HG03565 (cell line): ENCODE measurements around the gene MORN1.

Experiments used
- ATAC-seq: cut with Tn5 transposase; IDR thresholded peaks from one replicate; pipeline ENCODE4 v1.9.1; 2021; ENCODE audit warnings: mild to moderate bottlenecking, moderate library complexity; ENCODE audit not compliant: unreplicated experiment

Gene MORN1

DNA sequence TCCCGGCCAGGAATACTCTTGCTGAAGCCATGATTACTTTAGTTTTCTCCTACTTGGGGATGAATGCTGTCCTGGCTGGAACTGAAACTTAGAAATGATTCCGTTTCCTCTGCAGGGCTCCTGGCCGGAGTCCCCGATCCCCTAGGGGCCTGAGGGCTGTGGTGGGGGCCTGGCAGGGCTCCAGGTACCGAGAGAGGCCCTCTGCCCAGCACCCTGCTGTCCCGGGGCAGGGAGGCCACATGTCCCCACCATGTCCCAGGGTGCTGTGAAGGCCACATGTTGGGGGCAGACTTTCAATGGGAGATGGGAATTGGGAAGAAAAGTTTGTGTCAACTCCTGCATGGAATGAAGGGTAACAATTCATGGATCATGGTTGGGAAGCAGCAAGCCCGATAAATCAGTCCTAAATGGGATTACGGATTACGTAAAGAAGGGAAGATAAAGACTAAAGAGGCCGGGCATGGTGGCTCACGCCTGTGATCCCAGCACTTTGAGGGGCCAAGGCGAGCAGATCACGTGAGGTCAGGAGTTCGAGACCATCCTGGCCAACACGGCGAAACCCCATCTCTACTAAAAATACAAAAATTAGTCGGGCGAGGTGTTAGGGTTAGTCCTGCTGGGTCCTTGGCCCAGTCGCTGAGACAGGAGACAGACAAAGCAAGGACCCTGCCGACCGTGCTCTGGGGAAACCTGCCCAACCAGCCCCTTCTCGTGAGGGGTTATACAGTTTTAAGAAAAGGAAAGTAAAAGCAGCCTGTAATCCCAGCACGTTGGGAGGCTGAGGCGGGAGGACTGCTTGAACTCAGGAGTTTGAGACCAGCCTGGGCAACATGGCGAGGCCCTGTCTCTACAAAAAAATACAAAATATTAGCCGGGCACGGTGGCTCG is 37.6 kb downstream of the MORN1 start:
- ATAC-seq: no peak

DNA sequence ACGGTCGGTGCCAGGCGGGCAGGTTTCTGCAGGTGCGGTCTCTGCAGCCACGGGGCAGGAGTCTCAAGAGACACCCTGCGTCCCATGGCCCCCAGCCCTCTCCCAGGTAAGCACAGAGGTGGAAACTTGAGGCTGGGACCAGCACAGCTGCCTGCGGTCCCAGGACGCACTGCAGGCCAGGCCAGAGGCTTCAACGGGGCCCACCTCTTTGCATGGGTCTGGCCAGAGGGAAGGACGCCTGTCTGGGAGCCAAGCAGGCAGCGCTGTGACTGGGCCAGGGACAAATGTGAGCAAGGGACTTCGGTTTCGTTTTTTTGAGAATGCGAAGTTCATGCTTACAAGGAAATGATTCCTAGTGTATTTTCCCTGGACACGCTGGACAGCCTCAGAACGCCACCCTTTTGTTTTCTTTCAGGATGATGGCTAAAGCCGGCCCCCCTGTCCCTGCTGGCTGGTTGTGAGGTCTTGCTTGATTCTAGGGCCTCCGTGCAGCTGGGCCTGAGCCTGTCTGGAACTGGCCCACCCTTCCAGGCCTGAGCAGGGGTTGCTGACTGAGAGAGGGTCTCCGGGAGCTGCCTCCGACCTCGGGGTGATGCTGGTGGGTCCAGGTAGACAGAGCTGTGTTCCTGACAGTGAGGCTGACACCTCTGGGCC is 38.3 kb downstream of the MORN1 start:
- no peak for ATAC-seq

DNA sequence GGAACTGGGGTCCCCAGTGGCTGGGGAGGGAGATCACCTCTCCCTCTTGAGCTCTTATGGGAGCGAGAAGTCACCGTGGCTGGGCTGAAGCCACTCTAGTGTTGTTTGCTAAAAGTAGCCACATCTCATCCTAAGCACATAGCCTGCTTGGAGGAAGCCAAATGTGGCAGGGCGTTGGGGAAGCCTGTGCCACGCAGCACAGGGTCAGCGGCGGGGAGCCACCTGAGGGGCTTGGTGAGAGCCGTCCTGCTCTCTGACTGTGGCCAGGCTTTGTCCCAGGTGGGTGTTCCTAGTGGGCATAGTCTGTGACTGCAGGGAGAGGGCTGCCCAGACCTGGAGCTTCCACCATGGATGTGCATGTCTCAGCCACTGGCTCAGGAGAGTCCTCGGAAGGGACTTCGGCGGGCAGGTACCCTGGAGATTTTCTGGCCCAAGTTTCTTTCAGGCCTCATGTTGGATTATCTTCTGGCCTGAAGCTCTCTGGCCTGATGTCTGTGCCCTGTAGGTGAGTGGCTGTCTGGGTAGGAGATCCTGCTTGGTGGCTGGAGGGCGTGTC is 38.9 kb downstream of the MORN1 start:
- ATAC-seq: no peak

DNA sequence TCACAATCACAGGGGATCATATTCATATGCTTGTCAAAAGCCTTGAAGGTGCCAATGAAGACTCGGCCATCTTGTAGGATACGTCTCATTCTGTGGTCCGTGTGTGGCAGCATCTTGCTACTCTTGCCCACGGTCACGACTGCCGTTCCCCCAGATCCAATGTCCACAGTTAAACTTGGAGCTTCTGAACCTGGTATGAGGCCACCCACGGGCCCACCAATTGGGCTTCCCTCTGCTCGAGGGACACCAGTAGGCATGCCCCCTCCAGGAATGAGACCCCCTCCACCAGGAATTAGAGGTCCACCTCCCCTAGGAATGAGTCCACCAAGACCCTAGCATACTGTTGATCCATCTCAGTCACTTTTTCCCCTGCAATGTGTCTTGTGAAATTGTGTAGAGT is 39.6 kb downstream of the MORN1 start:
- no peak for ATAC-seq

DNA sequence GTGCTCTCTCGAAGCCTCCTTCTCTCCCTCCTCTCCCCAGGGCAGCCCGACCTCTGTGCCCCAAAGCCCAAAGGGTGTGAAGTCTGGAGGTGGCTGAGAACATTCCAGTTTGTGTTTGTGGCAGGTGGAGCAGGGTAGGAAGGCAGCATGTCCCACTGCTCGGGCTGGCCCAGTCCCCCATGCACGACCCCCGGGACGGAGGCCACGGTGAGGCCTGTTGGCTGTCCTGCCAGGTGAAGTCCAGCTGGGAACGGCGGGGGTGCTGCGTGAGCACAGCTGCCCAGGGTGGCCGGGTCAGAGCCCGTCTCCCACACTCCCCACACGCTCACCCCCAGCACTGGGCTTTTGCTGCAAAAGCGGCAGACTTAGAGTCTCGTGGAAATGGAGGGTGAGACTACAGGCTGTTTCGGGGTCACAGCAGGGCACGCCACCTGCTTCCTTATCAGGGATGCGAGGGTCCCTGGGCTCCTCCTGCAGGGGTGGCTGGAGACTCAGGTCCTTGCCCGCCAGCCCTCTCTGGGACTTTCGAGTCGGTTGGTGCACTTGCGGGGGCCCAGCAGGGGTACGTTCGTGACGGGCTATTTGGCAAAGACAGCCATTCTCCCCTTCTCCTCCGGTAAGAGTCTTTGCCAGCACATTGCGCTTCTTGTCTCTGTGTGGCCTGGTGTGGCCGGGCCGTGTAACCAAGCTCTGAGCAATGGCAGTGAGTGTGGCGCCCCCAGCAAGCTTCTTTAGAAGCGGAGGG is 40.3 kb downstream of the MORN1 start:
- no peak for ATAC-seq

DNA sequence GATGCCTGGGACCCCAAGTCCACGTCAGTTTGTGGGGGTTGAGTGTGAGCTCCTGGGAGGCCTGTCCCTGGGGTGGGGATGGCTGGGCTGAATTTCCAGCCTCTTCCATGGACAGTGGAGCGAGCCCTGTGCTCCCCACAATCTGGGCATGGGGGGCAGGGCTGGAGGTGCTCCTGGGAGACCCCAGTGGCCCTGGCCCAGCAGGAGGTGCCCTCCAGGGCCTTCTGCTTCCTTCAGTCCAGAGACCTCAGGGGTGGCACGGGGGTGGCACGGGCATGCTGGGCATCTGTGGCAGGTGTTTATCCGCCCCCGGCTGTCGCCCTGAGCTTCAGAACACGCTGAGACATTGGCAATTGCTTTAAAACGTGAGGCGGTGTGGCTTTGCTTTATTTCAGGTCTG is 40.9 kb downstream of the MORN1 start:
- ATAC-seq: no peak

DNA sequence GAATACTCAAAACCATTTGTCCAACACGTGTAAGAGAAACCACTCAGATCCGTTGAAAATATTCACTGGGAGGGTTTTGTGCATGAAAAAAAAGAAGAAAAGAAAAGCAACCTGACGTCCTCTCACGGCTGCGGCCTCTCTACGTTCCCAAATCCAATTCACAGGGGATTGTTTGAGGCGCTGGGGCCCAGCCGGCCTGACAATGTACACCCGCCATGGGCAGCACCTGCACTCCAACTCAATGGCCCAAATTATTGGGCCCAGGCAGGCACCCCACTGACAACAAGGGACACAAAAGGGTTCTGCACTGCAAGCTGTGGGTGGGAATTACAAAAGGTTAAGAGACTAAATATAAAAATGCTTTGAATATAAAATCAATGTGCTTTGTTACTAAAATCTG is 41.5 kb downstream of the MORN1 start:
- no peak for ATAC-seq

DNA sequence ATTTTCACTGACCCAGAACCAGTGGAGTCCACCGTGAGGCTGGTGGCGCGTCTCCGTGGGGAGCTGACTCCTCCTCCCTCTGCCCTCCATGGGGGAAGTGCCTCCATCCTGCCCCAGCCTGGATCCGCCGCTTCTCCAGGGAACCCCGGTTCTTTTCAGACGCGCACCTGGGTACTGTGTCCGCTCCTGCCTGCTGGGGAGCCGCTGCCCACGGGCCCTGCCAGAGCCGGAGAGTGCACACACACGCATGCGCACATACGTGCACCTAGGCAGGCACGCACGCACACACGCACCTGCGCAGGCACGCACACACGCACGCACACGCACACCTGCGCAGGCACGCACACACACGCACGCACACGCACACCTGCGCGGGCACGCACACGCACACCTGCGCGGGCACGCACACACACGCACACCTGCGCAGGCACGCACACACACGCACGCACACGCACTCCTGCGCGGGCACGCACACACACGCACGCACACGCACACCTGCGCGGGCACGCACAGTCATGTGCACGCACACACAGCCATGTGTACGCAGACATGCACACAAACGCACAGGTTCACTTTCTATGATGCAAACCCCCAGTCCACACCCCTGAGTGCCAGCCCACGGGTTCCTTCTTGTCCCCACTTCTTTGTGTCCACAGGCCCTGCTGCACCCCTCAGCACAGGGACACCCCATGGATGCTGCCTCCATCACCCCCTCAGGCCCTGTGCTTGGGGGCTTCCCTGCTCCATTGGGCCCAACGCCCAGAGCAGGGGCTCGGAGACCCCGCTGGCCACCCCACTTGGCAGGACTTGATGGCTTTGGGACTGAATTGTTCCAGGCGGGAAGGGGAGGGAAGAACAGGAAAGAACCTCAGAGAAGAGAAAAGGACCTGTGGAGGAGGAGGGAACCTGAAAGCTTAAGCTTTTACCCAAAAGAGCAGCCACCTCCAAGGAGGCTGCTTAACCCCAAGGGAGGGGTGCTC is 42.7 kb downstream of the MORN1 start:
- ATAC-seq: no peak

DNA sequence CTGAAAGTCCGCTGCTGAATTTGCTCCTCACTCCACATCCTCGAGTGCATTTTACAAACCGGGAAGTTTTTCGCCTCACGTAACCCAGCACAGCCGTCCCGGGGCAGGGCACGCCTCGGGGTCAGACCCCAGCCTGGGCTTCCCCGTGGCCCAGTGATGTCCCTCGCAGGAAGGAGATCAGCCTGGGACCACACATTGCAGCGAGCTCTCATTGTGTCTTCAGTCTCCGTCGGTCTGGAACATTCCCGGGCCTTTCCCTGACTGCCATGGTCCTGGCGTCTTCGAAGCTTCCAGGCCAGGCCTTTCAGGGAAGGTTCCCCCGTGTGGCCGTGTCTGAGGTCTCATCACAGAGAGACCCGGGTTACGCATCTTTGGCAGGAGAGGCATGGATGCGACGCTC is 43.5 kb downstream of the MORN1 start:
- ATAC-seq: no peak

DNA sequence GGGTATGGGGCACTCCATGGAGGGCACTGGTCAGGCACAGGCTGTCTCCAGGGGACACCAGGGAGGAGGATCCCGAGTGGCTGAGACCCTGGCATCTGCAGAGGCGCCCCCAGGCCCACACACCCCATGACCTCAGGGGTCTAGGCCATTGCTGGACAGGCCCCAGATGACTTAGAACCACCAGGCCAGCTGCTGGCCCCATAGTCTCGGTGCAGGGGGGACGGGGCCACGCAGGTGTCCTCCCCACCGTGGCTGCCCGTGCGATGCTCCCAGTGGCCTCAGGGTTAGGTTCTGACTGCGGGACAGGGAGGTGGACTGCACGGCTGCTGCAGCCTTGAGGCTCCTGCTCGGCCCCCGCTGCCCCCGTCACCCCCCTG is 44.0 kb downstream of the MORN1 start:
- ATAC-seq: no peak

DNA sequence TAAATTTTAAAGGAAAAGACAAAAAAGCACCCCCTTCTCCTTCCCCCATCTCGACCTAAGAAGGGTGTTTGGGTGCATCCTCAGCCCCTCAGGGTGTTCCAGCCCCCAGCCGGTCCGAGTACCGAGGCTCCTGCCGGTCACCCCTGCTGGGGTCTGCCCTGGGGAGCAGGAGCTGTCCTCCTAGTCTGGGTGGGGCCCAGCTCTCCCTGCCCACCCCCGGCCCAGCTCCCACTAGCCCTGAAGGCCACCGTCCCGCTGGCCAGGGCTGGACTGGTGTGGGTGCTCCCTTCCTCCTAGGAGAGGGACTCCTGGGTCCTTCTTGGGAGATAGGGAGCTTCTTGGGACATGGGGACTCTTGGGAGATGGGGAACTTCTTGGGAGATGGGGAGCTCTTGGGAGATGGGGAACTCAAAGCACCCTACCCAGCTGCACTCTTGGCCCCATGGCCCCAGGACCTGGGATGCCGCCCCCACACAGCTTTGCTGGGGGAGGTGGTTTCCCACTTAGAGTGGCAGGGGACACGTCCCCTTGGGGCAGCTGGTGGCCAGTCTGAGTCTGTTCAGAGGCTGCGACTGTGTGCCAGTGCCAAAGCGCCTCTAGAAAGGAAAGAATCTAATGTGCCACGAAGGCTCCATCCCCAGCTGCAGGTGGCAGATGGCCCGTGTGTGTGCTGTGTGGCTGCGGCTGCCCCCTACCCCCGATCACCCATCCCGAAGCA is 44.5 kb downstream of the MORN1 start:
- no peak for ATAC-seq

DNA sequence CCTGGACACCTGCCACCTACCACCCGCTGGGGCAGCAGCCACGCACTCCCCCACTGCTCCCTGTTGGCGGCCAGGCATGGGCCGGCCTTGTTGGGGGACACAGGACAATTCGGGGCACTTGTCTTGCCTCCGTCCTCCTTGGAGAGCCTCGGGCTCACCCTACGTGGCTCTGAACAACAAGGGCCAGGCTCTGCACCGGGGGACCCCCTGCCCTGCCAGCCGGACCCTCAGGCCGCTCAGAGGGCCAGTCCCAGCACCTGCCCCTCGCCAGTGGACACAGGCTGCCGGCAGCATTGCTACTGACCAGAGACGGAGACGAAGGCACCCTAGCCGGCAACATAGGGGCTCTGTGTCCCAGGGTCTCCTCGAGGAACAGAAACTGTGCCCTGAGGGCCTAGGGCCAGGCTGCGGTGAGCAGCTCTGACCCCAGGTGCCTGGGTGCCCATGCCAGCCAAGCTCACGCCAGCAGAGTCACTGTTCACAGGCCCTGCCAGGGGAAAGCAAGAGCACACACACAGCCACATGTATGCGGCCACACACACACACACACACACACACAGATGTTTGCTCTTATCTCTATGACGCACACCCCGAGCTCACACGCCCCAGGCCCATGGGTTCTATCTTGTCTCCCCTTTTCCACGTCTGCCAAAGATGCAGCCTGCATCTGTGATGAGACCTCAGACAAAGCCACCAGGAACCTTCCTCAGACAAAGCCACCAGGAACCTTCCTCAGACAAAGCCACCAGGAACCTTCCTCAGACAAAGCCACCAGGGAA is 45.9 kb downstream of the MORN1 start:
- ATAC-seq: no peak

DNA sequence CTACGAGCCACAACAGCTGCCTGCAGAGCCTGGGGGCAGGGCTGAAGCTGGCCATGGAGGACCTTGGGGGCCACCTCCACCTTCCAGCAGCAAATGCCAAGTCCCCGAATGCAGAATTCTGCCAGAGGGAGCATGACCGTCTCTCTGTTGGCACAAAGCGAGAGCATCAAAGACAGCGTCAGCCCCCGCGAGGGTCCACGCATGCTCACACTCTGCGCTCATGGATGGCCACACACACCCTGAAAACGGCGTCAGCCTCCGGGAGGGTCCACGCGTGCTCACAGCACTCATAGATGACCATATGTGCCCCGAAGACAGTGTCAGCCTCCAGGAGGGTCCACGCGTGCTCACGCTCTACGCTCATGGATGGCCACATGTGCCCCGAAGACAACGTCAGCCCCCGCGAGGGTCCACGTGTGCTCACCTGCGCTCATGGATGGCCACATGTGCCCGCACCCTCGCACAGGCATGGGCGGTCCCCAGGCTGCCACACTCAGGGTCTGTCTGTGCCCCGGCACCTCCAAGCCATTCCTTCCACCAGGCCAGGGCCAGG is 46.5 kb downstream of the MORN1 start:
- ATAC-seq: no peak

DNA sequence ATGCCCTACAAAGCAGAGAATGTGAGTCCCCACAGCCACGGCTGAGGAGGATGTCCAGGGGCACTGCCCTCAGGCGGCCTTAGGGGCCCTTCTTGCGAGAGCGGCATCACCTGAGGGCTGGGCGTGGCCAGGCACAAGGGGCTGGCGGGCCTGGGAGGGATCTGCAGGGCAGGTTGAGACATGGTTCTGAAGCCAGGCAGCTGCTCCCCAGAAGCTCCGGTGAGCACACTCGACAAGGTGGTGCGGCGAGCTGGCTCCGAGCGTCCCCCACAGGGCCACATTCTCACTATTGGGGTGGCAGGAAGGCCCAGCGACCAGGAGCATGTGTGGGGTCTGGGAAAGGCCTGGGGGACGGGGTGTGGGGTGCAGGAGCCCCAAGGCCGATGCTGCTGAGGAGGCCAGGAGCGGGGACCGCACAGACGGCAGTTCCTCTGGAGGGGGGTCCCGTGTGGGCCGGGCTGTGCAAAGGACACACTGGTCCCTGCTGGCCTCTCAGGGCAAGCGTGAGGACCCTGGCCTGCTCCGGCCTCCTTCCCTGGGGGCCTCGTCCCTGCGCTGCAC is 47.2 kb downstream of the MORN1 start:
- no peak for ATAC-seq

DNA sequence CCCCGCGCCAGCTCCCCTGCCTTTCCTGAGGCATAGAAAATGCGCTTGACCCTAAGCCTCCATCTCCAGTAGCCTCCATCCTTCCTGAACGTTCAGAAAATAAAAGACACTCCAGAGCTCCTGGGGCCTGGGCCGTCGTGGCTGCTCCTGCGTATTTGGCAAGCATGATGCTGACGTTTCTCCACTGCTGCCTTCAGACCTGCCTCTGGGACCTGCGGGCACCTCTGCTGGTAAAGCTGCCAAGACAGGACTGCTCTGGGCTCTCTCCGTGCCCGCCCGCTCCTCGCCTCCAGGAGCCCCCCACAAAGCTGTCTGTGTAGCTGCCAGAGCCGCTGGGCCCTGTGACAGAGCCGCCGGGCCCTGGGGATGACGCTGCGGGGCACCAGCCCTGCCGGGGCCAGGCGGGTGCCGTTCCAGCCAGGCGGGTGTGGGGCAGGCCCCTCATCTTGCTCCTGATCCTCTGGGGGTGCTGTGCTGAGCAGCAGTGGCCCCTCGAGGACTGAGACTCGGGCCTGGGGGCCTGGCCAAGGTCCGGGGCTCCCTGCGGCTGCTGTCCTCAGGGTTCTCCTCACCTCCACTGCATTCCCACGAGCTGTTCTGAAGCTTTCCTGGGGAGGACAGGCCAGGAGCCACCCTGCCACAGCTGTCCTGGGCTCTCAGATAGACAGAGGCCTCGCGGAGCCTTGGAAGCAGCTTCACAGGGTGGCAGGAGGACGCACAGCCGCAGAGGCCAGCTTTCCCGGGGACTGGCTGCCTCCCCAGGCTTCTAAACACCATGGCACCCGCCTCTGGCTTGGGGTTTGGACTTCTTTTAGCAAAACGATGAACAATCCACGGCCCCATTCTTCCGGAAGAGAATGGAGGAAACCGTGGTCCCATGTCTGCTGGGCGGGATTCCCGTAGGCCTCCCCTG is 48.1 kb downstream of the MORN1 start:
- ATAC-seq: no peak

DNA sequence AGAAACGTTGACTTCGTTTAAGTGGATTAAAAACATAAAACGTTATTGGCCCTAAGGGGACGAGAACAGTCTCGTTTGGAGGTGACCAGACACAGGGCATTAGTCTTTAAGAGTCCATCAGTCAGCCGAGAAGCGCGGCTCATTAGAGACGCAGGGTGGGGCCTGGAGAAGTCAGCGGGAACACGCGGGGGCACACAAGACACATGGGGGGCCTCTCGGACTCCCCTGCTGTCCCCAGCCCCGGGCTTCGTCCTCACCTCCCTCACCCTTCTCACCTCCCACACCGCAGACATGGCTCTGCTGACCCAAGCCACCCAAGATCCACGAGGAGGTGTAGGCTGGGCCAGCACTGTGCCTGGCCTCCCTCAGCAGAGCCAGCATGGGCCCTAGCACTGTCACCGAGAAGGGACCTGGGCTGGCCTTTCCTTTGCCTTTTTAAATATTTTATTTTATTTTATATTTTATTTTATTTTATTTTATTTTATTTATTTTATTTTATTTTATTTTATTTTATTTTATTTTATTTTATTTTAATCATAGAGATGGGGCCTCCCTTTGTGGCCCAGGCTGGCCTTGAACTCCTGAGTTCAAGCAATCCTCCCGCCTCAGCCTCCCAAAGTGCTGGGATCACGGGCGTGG is 48.9 kb downstream of the MORN1 start:
- ATAC-seq: no peak
